Heart left ventricle (tissue), 13 donors: ENCODE data around the gene TNRC6A.

Experiments used
- POLR2A ChIP-seq, 2 donors: fragments of 450-650 bp; IDR thresholded peaks; one replicate each; pipeline ENCODE4 v1.6.1; 2017; ENCODE audit warnings: antibody characterized with exemption in 2 of 2, mild to moderate bottlenecking in 2 of 2, moderate library complexity in 2 of 2
- TF ChIP-seq, protein P1 (sequence below), 12 donors: fragments of 200-600 bp; sonication (generic) in 4 of 12; IDR thresholded peaks; one replicate each; pipeline versions ENCODE4 v1.5.0 to v1.8.0; 2018 to 2022; ENCODE audit warnings: antibody characterized with exemption in 12 of 12, mild to moderate bottlenecking in 5 of 12
- donor health status: ischemic (EF 13 %, LVEDD 7.1; RV severe dilation, severe dysfunction).
- donor health status: DM: no; HTN: yes; CAD: no.
- donor health status: DM: no; HTN: no; CAD: no.
- donor health status: ischemic (EF 25% LVEDD 6.9; RV normal size, moderate dysfunction).
- donor health status: ischemic (EF 25% LVEDD 5.7; RV mildly dilated, moderate dysfunction).
- donor health status: ischemic (EF 35%, LVEDD 5.7; RV mildly dilated, moderate dysfunction).
- donor health status: nonischemic (EF 11% LVEDD 7.7; RV severe dilation, severe dysfunction).
- donor health status: DM: yes; HTN: yes; CAD: no.
- donor health status: PGD.
- donor health status: ischemic (EF 29% LVEDD 5.4; RV normal size, mild dysfunction).
- donor health status: nonischemic (EF 23%, LVEDD 6.1; RV moderate dilation, normal function).

DNA sequence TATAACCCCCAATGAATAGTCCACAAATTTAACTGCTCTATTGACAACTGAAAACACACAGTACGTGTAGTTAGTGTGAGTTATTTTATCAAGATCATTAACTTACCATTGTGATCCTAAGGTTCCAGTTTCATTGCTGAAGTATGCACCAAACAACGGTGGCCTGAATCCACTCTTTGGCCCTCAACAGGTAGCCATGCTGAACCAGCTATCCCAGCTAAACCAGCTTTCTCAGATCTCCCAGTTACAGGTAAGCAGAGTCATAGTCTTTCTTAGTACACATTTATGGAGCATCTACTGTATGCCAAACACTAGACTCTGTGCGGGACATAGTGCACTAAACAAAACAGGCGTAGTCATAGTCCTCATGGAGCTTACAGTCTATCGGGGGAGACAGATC lies 76.0 kb downstream of the TNRC6A start:
- TF ChIP-seq, protein P1, sequence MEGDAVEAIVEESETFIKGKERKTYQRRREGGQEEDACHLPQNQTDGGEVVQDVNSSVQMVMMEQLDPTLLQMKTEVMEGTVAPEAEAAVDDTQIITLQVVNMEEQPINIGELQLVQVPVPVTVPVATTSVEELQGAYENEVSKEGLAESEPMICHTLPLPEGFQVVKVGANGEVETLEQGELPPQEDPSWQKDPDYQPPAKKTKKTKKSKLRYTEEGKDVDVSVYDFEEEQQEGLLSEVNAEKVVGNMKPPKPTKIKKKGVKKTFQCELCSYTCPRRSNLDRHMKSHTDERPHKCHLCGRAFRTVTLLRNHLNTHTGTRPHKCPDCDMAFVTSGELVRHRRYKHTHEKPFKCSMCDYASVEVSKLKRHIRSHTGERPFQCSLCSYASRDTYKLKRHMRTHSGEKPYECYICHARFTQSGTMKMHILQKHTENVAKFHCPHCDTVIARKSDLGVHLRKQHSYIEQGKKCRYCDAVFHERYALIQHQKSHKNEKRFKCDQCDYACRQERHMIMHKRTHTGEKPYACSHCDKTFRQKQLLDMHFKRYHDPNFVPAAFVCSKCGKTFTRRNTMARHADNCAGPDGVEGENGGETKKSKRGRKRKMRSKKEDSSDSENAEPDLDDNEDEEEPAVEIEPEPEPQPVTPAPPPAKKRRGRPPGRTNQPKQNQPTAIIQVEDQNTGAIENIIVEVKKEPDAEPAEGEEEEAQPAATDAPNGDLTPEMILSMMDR (IDR thresholded peaks at IDR 0.05): no peak
- TF ChIP-seq POLR2A (IDR thresholded peaks at IDR 0.05): no peak
